Stimulated activated naive B cell treated with anti-CD40 and anti-IgM and Interleukin-4, amounts not matched to agents 10 μg/mL and 1 μg/mL and 100 μg/mL, for 72 hours (primary cell): ENCODE results near the gene FRMPD4.

Source experiments
- ATAC-seq, 2 donors: fragments of 150-1000 bp; cut with Tn5 transposase; replicated peaks; 2 replicates each; pipeline ENCODE4 v1.10.0; 2021; ENCODE audit warnings: moderate library complexity in 1 of 2
- DNase-seq: peaks from one replicate; pipeline ENCODE4 v3.0.0; 2021
- H3K27ac Mint-ChIP-seq: one replicate; pipeline ENCODE4 v1.8.0; 2022; ENCODE audit warnings: mild to moderate bottlenecking, mixed read lengths
- H3K27me3 Mint-ChIP-seq, 2 donors: one replicate each; pipeline ENCODE4 v1.8.0; 2022; ENCODE audit warnings: mixed read lengths in 2 of 2
- H3K36me3 Mint-ChIP-seq, 2 donors: one replicate each; pipeline ENCODE4 v1.8.0; 2022; ENCODE audit warnings: mixed read lengths in 2 of 2, mild to moderate bottlenecking in 1 of 2
- H3K4me1 Mint-ChIP-seq, 2 donors: one replicate each; pipeline ENCODE4 v1.8.0; 2022; ENCODE audit warnings: mixed read lengths in 2 of 2, mild to moderate bottlenecking in 1 of 2
- H3K4me3 Mint-ChIP-seq, 2 donors: one replicate each; pipeline ENCODE4 v1.8.0; 2022; ENCODE audit warnings: mild to moderate bottlenecking in 2 of 2, mixed read lengths in 2 of 2, moderate library complexity in 1 of 2
- H3K9me3 Mint-ChIP-seq, 2 donors: one replicate each; pipeline ENCODE4 v1.8.0; 2022; ENCODE audit warnings: mixed read lengths in 2 of 2, mild to moderate bottlenecking in 1 of 2

FRMPD4 gene

DNA sequence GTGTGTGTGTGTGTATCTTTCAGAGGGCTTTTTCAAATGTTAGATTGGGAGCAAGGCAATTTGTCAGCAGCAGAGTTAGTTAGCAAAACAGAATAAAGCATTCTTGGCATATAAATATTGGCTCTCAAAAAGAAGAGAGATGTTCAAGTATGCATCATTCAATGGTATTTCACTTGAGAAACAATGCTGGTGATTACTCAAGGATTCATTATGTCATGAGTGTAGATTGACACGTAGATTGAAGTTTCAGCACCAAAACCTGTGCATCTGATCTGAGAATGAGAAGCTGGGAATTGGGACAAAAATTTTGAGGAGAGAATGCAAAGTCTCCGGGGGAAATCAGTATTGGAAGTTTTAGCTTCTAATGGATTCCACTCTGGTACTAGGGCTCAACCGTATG, 241.4 kb downstream of the FRMPD4 start:
- H3K27me3 Mint-ChIP-seq, result peaks cover 9 to 18% of the 10 kb centered on the region in 2 donors
- no peak for ATAC-seq
- DNase-seq, result no peak
- H3K4me1 Mint-ChIP-seq, result no peaks in the 10 kb centered on the region
- H3K36me3 Mint-ChIP-seq, result no peaks in the 10 kb centered on the region
- H3K27ac Mint-ChIP-seq, result no peak overlapping the region
- H3K9me3 Mint-ChIP-seq, result no peaks in the 10 kb centered on the region
- no peak overlapping the region for H3K4me3 Mint-ChIP-seq

DNA sequence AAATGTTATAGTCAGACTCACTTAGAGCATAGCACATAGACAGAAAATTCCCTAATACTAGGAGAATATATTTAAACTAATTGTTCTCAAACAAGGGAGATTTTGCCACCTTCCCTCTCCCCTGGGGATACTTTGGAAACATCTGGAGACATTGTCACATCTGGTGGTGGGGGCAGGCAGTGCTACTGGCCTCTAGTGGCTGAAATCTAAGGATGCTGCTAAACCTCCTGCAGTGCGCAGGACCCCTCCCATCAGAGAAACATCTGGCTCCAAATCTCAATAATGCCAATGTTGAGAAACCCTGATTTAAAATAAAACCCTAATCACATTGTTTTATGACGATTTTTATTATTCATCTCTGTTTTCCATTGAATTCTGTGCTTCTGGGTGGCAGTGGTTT, 244.9 kb downstream of the FRMPD4 start:
- Mint-ChIP-seq H3K36me3 (no peaks in the 10 kb centered on the region), H3K9me3 (no peaks in the 10 kb centered on the region), H3K27ac (no peak overlapping the region), H3K27me3 (peaks cover 4 to 13% of the 10 kb centered on the region in 2 donors), H3K4me1 (no peaks in the 10 kb centered on the region), H3K4me3 (no peak overlapping the region)
- no peak for ATAC-seq
- DNase-seq, result no peak

DNA sequence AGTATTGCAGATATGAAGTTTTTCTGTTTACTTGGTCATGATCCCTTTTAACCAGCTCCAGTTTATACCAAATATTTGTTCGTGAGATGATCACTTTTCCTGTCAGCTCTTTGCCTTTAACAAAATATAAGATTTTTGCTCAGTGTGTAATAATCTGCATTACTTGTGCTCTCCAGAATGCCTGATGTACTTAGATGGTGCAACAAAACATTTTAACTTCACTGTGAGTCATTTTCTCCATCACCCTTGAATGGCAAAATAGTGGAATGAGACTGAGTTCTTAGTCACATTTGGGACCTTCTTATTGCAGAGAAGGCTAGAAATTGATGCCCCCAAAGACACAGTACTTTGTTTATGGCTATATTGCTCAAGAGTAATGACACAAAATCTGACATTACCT, 252.0 kb downstream of the FRMPD4 start:
- no peaks in the 10 kb centered on the region for H3K36me3 Mint-ChIP-seq
- H3K27me3 Mint-ChIP-seq, result peaks cover 0 to 4% of the 10 kb centered on the region in 2 donors
- peaks cover 3 to 5% of the 10 kb centered on the region in 2 donors for H3K9me3 Mint-ChIP-seq
- DNase-seq, result no peak
- no peak overlapping the region for H3K4me3 Mint-ChIP-seq
- no peak overlapping the region for H3K27ac Mint-ChIP-seq
- H3K4me1 Mint-ChIP-seq, result no peaks in the 10 kb centered on the region
- ATAC-seq, result no peak

DNA sequence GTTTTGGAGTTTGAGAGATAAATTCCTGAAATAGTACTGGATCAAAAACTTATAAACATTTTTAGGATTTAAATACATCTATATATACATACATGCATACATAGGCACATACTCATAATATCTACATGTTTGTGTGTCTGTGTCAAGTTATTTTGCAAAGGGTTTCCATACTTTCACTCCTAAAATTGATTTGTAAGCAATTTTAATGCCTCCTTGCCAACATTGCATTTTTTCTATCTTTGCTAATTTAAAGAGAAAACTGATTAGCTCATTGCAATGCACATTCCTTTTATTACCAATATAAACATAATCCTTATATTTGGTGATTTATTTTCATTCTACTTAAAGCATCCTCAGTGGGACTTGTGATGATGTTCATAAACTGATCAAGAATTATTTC, 258.3 kb downstream of the FRMPD4 start:
- DNase-seq, result no peak
- H3K36me3 Mint-ChIP-seq, result no peaks in the 10 kb centered on the region
- H3K27me3 Mint-ChIP-seq, result peaks cover 0 to 12% of the 10 kb centered on the region in 2 donors
- no peak for ATAC-seq
- peaks cover 2 to 5% of the 10 kb centered on the region in 2 donors for H3K9me3 Mint-ChIP-seq
- H3K27ac Mint-ChIP-seq, result no peak overlapping the region
- H3K4me1 Mint-ChIP-seq, result no peaks in the 10 kb centered on the region
- H3K4me3 Mint-ChIP-seq, result no peak overlapping the region

DNA sequence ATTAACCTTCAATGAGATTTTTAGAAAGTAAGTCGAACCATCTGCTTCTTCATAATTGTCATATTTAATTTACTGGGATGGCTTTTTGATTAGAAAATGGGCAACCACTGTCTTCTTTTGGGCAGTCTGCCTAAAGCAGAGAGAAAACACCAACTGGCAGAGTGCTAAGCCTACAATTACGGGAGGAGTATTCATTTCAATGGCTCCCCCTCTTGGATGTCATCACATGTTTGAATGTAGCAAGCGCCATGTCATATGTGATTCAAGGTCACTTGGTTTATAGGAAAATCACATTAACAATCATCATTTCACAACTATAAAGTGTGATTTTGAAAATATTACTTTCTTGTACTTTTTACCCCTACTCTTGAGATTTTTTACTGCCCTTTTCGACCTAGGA, 261.9 kb downstream of the FRMPD4 start:
- Mint-ChIP-seq H3K27me3 (peaks cover 9 to 24% of the 10 kb centered on the region in 2 donors), H3K27ac (no peak overlapping the region), H3K36me3 (no peaks in the 10 kb centered on the region), H3K4me1 (no peaks in the 10 kb centered on the region), H3K4me3 (no peak overlapping the region), H3K9me3 (peaks cover 0 to 2% of the 10 kb centered on the region in 2 donors)
- DNase-seq (no peak), ATAC-seq (no peak)

DNA sequence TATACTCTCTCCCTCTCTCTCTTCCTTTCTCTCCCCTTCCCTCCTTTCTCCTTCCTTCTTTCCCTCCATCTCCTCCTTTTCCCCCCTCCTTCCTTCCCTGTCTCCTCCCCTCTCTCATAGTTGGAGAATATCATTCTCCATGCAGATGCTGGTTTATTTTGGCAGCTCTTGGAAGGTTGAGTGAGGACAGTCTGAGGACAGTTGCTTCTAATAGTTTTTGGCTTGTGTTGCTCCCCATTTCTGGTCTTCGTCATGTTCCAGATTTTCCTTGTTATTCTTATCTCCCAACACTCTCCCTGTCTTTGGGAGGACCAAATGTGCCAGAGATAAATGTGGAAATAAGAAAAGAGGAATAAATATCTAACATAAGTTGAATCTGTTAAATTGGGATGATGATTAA, 263.0 kb downstream of the FRMPD4 start:
- Mint-ChIP-seq H3K27me3 (peaks cover 9 to 24% of the 10 kb centered on the region in 2 donors), H3K4me1 (no peaks in the 10 kb centered on the region)
- no peak for DNase-seq

DNA sequence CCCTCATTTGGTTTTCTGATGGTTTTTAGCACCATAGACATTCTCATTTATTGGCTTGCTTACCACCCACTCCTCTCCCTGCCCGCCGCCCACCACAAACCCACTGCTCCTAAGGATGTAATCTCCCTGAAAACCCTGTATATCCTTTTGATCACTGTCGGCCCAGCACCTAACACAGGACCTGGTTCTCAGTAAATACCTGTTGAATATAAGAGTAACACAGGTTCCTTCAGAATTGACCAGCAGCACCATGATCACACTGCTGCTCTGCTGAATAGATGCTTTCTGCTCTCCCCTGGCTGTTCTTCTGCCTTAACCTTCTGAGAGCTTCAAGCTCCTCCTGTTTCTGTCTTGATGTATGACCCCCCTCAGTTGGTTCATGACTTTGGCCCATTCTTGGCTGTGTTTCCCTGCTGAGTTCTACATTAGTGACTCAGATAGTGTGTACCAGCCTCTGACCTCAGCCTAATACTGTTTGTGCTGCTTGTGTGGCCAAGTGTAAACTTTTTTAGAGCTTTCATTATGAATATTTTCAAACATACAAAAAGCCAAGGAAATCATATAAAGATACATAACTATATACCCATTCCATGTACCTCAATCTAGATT, 265.3 kb downstream of the FRMPD4 start:
- Mint-ChIP-seq H3K36me3 (no peaks in the 10 kb centered on the region), H3K27me3 (peaks cover 9 to 16% of the 10 kb centered on the region in 2 donors), H3K27ac (no peak overlapping the region), H3K4me3 (no peak overlapping the region), H3K4me1 (no peaks in the 10 kb centered on the region), H3K9me3 (peaks cover 0 to 2% of the 10 kb centered on the region in 2 donors)
- no peak for ATAC-seq
- DNase-seq, result no peak

More for the DNA sequence above, 263.0 kb downstream of the FRMPD4 start:
- Mint-ChIP-seq H3K9me3 (peaks cover 0 to 2% of the 10 kb centered on the region in 2 donors), H3K36me3 (no peaks in the 10 kb centered on the region), H3K4me3 (no peak overlapping the region), H3K27ac (no peak overlapping the region)
- ATAC-seq, result no peak

DNA sequence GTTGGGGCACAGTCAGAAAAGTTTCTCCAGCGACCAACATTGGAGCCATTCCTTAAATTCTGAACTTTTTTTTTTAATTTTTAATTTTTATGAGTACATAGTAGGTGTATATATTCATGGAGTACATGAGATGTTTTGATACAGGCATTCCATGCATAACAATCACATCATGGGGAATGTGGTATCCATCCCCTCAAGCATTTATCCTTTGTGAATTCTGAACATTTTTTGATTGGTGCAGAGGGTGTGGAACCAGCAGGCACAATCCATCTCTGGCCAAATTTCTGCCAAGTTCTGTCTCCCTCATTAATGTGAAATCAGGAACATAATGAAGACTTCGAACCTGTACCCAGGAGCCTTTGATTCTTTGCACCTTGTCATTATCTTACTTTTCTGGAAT, 267.0 kb downstream of the FRMPD4 start:
- Mint-ChIP-seq H3K4me3 (no peak overlapping the region), H3K9me3 (peaks cover 0 to 2% of the 10 kb centered on the region in 2 donors), H3K27ac (no peak overlapping the region), H3K36me3 (no peaks in the 10 kb centered on the region), H3K4me1 (no peaks in the 10 kb centered on the region), H3K27me3 (peaks cover 9 to 16% of the 10 kb centered on the region in 2 donors)
- DNase-seq, result no peak
- ATAC-seq, result no peak

DNA sequence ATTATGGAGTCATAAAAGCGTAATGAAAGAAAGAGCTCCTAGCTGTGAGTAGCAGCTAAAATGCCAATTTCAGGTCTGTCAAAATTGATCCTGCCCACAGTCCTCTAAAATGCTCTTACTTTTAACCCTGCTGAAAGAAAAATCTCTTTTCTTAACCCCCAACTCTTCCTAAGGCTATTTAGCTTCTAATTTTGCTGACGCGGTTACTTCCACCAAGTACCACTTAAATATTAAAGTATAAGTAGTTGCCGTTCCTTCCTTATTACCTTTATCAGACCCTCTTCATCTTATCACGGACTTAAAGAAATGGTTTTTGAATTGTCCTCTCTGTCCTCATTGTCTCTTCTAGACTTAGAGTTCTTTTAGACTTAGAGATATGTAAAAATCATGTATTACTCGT, 272.2 kb downstream of the FRMPD4 start:
- DNase-seq (no peak), ATAC-seq (no peak)
- Mint-ChIP-seq H3K27ac (no peak overlapping the region), H3K36me3 (no peaks in the 10 kb centered on the region), H3K9me3 (no peaks in the 10 kb centered on the region), H3K4me1 (no peaks in the 10 kb centered on the region), H3K4me3 (no peak overlapping the region), H3K27me3 (peaks cover 0 to 13% of the 10 kb centered on the region in 2 donors)

DNA sequence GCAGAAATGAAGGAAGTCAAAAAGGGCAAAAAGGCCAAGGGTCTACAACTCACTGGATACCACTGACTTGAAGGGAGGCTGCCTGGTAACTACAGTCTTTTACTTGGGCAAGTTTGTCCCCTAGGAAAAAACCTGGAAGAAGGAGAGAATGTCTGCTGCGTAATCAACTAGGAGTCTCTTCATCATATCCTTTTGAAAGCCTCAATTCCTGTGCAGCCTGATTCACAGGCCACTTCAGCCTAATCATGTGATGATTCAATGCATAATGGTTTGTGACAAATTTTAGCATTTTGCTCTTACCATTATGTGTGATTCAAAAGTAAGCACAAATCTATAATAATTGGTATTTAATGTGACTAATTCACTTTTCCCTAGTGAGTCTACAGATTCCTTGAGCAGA, 273.6 kb downstream of the FRMPD4 start:
- DNase-seq (no peak), ATAC-seq (no peak)
- no peaks in the 10 kb centered on the region for H3K36me3 Mint-ChIP-seq
- no peak overlapping the region for H3K4me3 Mint-ChIP-seq
- no peaks in the 10 kb centered on the region for H3K9me3 Mint-ChIP-seq
- H3K27ac Mint-ChIP-seq, result no peak overlapping the region
- H3K27me3 Mint-ChIP-seq, result peaks cover 5 to 21% of the 10 kb centered on the region in 2 donors
- no peaks in the 10 kb centered on the region for H3K4me1 Mint-ChIP-seq

DNA sequence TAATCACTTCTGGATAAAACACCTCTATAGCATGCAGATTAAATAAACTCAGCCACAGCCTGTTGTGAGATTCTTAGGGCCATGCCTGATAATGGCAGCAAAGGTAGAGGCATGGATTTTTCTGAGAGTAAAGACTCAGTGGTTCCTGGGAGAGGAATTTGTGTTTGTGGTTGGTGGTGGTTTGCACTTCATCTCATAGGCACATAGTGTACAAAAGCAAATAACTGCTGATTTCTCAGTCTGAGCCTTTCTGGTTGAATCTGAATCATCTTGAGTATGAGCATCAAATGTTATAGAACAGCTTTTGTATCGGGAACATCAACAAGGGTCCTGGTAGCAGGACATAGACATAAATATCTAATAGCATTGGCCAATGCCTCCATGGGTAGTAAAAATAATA, 274.3 kb downstream of the FRMPD4 start:
- no peaks in the 10 kb centered on the region for H3K4me1 Mint-ChIP-seq
- no peak for DNase-seq
- no peak for ATAC-seq
- H3K27ac Mint-ChIP-seq, result no peak overlapping the region
- H3K27me3 Mint-ChIP-seq, result peaks cover 5 to 21% of the 10 kb centered on the region in 2 donors
- no peaks in the 10 kb centered on the region for H3K36me3 Mint-ChIP-seq
- H3K9me3 Mint-ChIP-seq, result no peaks in the 10 kb centered on the region
- no peak overlapping the region for H3K4me3 Mint-ChIP-seq

DNA sequence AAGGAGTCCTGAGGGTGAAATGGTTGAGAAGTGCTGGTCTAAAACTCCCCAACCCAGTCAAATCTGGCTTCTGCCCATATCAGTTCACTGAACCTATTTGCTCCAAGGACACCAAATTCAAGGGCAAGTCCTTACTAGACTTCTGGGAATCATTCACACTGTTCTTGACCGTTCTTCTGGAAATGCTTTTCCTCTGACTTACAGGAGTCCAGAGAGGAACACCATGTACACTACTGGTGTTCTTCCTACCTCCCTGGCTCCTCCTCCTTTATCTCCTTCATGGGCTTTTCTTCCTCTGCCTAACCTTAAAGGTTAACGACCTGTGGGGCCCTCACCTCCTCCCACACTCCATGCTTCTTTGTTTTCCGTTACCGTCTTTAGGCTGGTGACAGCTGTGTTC, 281.3 kb downstream of the FRMPD4 start:
- ATAC-seq (no peak), DNase-seq (no peak)
- Mint-ChIP-seq H3K9me3 (no peaks in the 10 kb centered on the region), H3K36me3 (no peaks in the 10 kb centered on the region), H3K27me3 (peaks cover 12 to 19% of the 10 kb centered on the region in 2 donors), H3K27ac (no peak overlapping the region), H3K4me1 (no peaks in the 10 kb centered on the region), H3K4me3 (no peak overlapping the region)

DNA sequence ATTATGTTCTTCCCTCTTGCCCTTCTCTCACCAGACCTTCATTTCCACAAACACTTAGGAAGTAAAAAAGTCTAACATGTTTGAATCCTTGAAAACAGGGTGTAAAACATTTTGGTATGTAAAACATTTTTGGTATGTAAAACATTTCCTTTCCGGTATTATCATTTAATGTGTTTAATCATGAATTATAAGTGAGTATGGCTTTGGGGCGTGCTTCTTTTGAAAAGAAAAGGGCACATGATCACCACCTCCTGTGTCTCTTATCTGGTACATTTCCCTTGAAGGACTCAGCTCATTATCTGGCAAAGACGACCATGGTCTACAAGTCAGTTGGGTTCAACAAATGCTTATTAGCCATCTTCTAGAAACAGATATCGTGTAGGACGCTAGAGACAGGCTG, 283.6 kb downstream of the FRMPD4 start:
- Mint-ChIP-seq H3K9me3 (no peaks in the 10 kb centered on the region), H3K36me3 (no peaks in the 10 kb centered on the region), H3K27ac (no peak overlapping the region), H3K4me3 (no peak overlapping the region), H3K27me3 (peaks cover 7 to 10% of the 10 kb centered on the region in 2 donors), H3K4me1 (no peaks in the 10 kb centered on the region)
- ATAC-seq (no peak), DNase-seq (no peak)

DNA sequence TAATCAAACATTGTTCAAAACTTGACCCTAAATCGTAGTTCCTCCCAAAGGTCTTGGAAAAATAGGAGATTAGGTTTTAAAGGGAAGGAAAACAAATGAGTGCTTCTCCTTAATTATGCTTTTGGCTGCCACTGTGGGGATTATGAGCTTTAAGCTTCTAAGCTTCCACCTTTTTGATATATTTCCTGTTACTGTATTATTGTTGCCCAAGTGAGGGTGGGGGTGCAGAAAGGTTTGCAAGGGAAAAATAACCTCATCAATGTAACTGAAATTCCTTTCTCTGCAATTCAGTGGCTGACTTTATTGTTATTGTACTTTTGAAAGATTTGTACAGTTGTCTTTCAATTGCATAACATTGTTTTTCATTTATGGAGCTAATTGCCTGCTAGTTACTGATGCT, 285.1 kb downstream of the FRMPD4 start:
- no peak for DNase-seq
- H3K27ac Mint-ChIP-seq, result no peak overlapping the region
- H3K27me3 Mint-ChIP-seq, result peaks cover 7 to 10% of the 10 kb centered on the region in 2 donors
- H3K4me3 Mint-ChIP-seq, result no peak overlapping the region
- H3K9me3 Mint-ChIP-seq, result no peaks in the 10 kb centered on the region
- no peaks in the 10 kb centered on the region for H3K36me3 Mint-ChIP-seq
- H3K4me1 Mint-ChIP-seq, result no peaks in the 10 kb centered on the region
- no peak for ATAC-seq

DNA sequence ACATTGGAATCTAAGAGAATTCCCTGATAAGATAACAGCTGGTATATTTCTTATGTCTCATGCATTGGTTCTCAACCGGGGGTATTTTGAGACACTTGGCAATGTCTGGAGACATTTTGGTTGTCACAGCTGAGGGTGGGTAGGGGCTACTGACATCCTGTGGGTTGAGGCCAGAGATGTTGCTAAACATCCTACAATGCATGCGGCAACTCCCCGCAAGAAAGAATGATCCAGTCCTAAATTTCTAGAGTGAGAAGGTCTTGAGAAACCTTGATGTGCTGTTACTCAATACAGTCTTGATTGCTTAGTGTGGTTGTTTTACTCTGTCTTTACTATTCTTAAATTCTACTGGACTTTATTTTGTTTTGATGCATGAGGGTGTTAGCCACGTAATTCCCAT, 287.2 kb downstream of the FRMPD4 start:
- no peak for ATAC-seq
- Mint-ChIP-seq H3K36me3 (no peaks in the 10 kb centered on the region), H3K9me3 (no peaks in the 10 kb centered on the region), H3K4me1 (no peaks in the 10 kb centered on the region), H3K27me3 (peaks cover 2 to 3% of the 10 kb centered on the region in 2 donors), H3K27ac (no peak overlapping the region), H3K4me3 (no peak overlapping the region)
- no peak for DNase-seq

DNA sequence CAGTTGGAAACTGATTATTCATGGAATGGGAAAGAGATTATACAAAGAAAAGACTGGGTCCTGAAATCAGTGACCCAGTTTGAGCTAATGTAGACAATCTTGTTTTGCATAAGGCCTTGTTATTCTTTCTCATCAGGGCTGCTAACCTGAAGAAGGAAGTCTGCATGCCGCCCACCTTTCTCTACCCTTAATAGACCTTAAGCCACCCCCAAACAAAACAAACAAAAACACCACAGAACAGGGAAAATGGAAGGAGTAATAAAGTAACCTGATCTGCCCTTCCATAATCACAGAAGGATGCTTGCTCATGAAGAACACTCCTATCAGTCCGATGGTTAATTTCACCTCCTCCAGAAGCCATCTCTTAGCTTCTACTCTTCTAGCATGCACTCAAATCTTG, 288.1 kb downstream of the FRMPD4 start:
- DNase-seq, result no peak
- ATAC-seq, result no peak
- H3K27me3 Mint-ChIP-seq, result no peaks in the 10 kb centered on the region
- H3K27ac Mint-ChIP-seq, result no peak overlapping the region
- H3K4me3 Mint-ChIP-seq, result no peak overlapping the region
- H3K36me3 Mint-ChIP-seq, result no peaks in the 10 kb centered on the region
- no peaks in the 10 kb centered on the region for H3K4me1 Mint-ChIP-seq
- no peaks in the 10 kb centered on the region for H3K9me3 Mint-ChIP-seq
